H1 (cell line): ENCODE data around the gene MRPL39. TPM values are rescaled to one million over a fixed set of nuclear protein-coding genes. Genes with fewer than 3 reads are reported as not detected.

ENCODE experiments used
- CTCF ChIA-PET: fragments of 300-600 bp; sonication (Branson Sonifier 250); formaldehyde crosslinking; loops from one replicate; lab custom pipeline; 2021; ENCODE audit not compliant: partially characterized antibody; lab: Charles Lee
- POLR2A ChIA-PET: fragments of 300-600 bp; sonication (Branson Sonifier 250); formaldehyde crosslinking; loops from one replicate; lab custom pipeline; 2021; ENCODE audit warnings: inconsistent platforms; ENCODE audit not compliant: partially characterized antibody; lab: Charles Lee
- DNase-seq, 2 experiments: peaks; one replicate each; pipeline versions ENCODE4 v3.0.0 to v3.0.0-alpha.2; 2010 to 2022; ENCODE audit warnings: low spot score in 2 of 2, low read depth in 1 of 2, mixed read lengths in 1 of 2
- FAIRE-seq: peaks from 2 replicates; lab custom pipeline; 2011; peaks lifted over from hg19 to GRCh38; lab: Jason Lieb, UNC
- H2AFZ ChIP-seq: 2 replicates; pipeline ENCODE4 v1.8.1; 2012; ENCODE audit warnings: low read length, inconsistent platforms
- H2AK5ac ChIP-seq: 2 replicates; pipeline ENCODE4 v1.6.1; 2013; ENCODE audit warnings: low read depth, low read length
- H2BK120ac ChIP-seq: replicated peaks from 2 replicates; pipeline ENCODE3; 2013; ENCODE audit warnings: low read depth, low read length, inconsistent platforms
- H2BK12ac ChIP-seq: 2 replicates; pipeline ENCODE4 v1.6.1; 2013; ENCODE audit warnings: low read depth, low read length
- H2BK15ac ChIP-seq: 2 replicates; pipeline ENCODE4 v1.6.1; 2013; ENCODE audit warnings: low read length
- H2BK20ac ChIP-seq: 2 replicates; pipeline ENCODE4 v1.6.1; 2013; ENCODE audit warnings: low read length
- H2BK5ac ChIP-seq: 2 replicates; pipeline ENCODE4 v1.6.1; 2013; ENCODE audit warnings: low read depth, low read length
- H3K14ac ChIP-seq: 2 replicates; pipeline ENCODE4 v1.6.1; 2013; ENCODE audit warnings: inconsistent platforms; ENCODE audit not compliant: insufficient read length
- H3K18ac ChIP-seq: 2 replicates; pipeline ENCODE4 v1.6.1; 2013; ENCODE audit warnings: low read length; ENCODE audit errors: extremely low read depth
- H3K23ac ChIP-seq: 2 replicates; pipeline ENCODE4 v1.6.1; 2013; ENCODE audit warnings: inconsistent platforms; ENCODE audit not compliant: insufficient read length
- H3K23me2 ChIP-seq: 2 replicates; pipeline ENCODE4 v1.6.1; 2013; ENCODE audit warnings: low read depth, low read length
- H3K27ac ChIP-seq: 2 replicates; pipeline ENCODE4 v1.6.1; 2011; ENCODE audit warnings: low read depth, low read length, inconsistent platforms
- H3K27me3 ChIP-seq, 4 experiments: replicated peaks in 1 of 4; 1 replicate in 1 of 4; 2 replicates in 3 of 4; pipeline versions ENCODE4 v1.6.1 to v1.8.1; 2011 to 2013; ENCODE audit warnings: low read length in 3 of 4, mild to moderate bottlenecking in 3 of 4, inconsistent platforms in 2 of 4, mixed read lengths in 2 of 4, moderate library complexity in 1 of 4; ENCODE audit not compliant: control insufficient read depth in 3 of 4, insufficient read depth in 3 of 4; ENCODE audit errors: extremely low read depth in 1 of 4
- H3K36me3 ChIP-seq, 4 experiments: 2 replicates each; pipeline versions ENCODE4 v1.6.1 to v1.8.1; 2011 to 2013; ENCODE audit warnings: mild to moderate bottlenecking in 4 of 4, low read length in 3 of 4, moderate library complexity in 2 of 4, control low read depth in 1 of 4, inconsistent platforms in 1 of 4; ENCODE audit not compliant: insufficient read depth in 4 of 4, control insufficient read depth in 2 of 4
- H3K4ac ChIP-seq: replicated peaks from 2 replicates; pipeline ENCODE3; 2013; ENCODE audit warnings: low read length, low read depth, mixed read lengths, inconsistent platforms; ENCODE audit not compliant: insufficient read length
- H3K4me1 ChIP-seq, 4 experiments: replicated peaks in 1 of 4; 1 replicate in 1 of 4; 2 replicates in 3 of 4; pipeline versions ENCODE4 v1.6.1 to v1.8.1; 2011 to 2013; ENCODE audit warnings: low read length in 3 of 4, inconsistent platforms in 2 of 4, mixed read lengths in 1 of 4; ENCODE audit not compliant: insufficient read depth in 4 of 4, control insufficient read depth in 3 of 4
- H3K4me2 ChIP-seq, 2 experiments: 2 replicates each; pipeline versions ENCODE4 v1.6.1 to v1.8.1; 2011 to 2013; ENCODE audit warnings: low read depth in 2 of 2, low read length in 2 of 2, control low read depth in 1 of 2, inconsistent platforms in 1 of 2, mild to moderate bottlenecking in 1 of 2; ENCODE audit not compliant: insufficient read depth in 1 of 2
- H3K4me3 ChIP-seq, 4 experiments: fragments of 200-600, 300-600 bp in 1 of 4; sonication (generic), shearing (Covaris generic), sonication (Bioruptor Twin) in 1 of 4; 2 replicates each; pipeline versions ENCODE4 v1.5.1 to v1.8.1; 2011 to 2016; ENCODE audit warnings: low read length in 4 of 4, low read depth in 3 of 4, control low read depth in 2 of 4, inconsistent platforms in 2 of 4, mild to moderate bottlenecking in 2 of 4, mixed read lengths in 1 of 4, moderate library complexity in 1 of 4; ENCODE audit not compliant: insufficient read depth in 2 of 4; ENCODE audit errors: extremely low read depth in 1 of 4
- H3K56ac ChIP-seq: replicated peaks from 2 replicates; pipeline ENCODE3; 2013; ENCODE audit warnings: low read depth, mild to moderate bottlenecking, mixed read lengths, low read length, inconsistent platforms; ENCODE audit not compliant: insufficient read length
- H3K79me1 ChIP-seq: 2 replicates; pipeline ENCODE4 v1.6.1; 2013; ENCODE audit warnings: low read depth, low read length, control low read depth
- H3K79me2 ChIP-seq, 2 experiments: 2 replicates each; pipeline versions ENCODE4 v1.6.1 to v1.8.1; 2012 to 2013; ENCODE audit warnings: low read length in 2 of 2, mild to moderate bottlenecking in 2 of 2, inconsistent platforms in 1 of 2; ENCODE audit not compliant: insufficient read depth in 2 of 2, control insufficient read depth in 1 of 2
- H3K9ac ChIP-seq, 4 experiments: replicated peaks in 1 of 4; 1 replicate in 1 of 4; 2 replicates in 3 of 4; pipeline versions ENCODE4 v1.6.1 to v1.8.1; 2011 to 2013; ENCODE audit warnings: low read depth in 3 of 4, low read length in 3 of 4, control low read depth in 2 of 4, mild to moderate bottlenecking in 2 of 4, moderate library complexity in 2 of 4, inconsistent platforms in 1 of 4; ENCODE audit errors: extremely low read depth in 1 of 4
- H3K9me3 ChIP-seq, 2 experiments: 2 replicates each; pipeline versions ENCODE4 v1.6.1 to v1.8.1; 2012 to 2013; ENCODE audit warnings: mild to moderate bottlenecking in 2 of 2, moderate library complexity in 2 of 2, control low read depth in 1 of 2, inconsistent platforms in 1 of 2, low read depth in 1 of 2, low read length in 1 of 2, mixed read lengths in 1 of 2; ENCODE audit not compliant: insufficient read depth in 2 of 2
- H4K20me1 ChIP-seq, 2 experiments: replicated peaks in 1 of 2; 2 replicates each; pipeline versions ENCODE3 to v1.8.1; 2011 to 2013; ENCODE audit warnings: inconsistent platforms in 2 of 2, low read length in 2 of 2, mild to moderate bottlenecking in 1 of 2; ENCODE audit not compliant: insufficient read depth in 2 of 2, control insufficient read depth in 1 of 2
- H4K5ac ChIP-seq: 2 replicates; pipeline ENCODE4 v1.6.1; 2013; ENCODE audit warnings: low read length, low read depth, mixed read lengths, inconsistent platforms; ENCODE audit not compliant: insufficient read length
- H4K8ac ChIP-seq: 2 replicates; pipeline ENCODE4 v1.8.0; 2013; ENCODE audit warnings: mild to moderate bottlenecking, moderate library complexity, low read length, inconsistent platforms; ENCODE audit not compliant: insufficient read depth; ENCODE audit errors: extremely low read depth
- H4K91ac ChIP-seq: replicated peaks from 2 replicates; pipeline ENCODE3; 2013; ENCODE audit warnings: low read length, mixed read lengths, inconsistent platforms; ENCODE audit not compliant: insufficient read length
- BACH1 ChIP-seq: IDR thresholded peaks from 2 replicates; pipeline ENCODE4 v1.6.1; 2012; ENCODE audit warnings: low read length, improper control_type of control experiment
- BRCA1 ChIP-seq: IDR thresholded peaks from 2 replicates; pipeline ENCODE4 v1.6.1; 2012; ENCODE audit warnings: low read depth, low read length, improper control_type of control experiment
- POLR2A ChIP-seq, 2 experiments: IDR thresholded peaks; 1 replicate in 1 of 2; 2 replicates in 1 of 2; pipeline ENCODE4 v1.6.1; 2011; ENCODE audit warnings: low read depth in 2 of 2, low read length in 2 of 2, mild to moderate bottlenecking in 2 of 2; ENCODE audit errors: control extremely low read depth in 1 of 2
- RFX5 ChIP-seq: IDR thresholded peaks from 2 replicates; pipeline ENCODE4 v1.6.1; 2011; ENCODE audit warnings: low read depth, low read length, improper control_type of control experiment, borderline replicate concordance
- SIN3A ChIP-seq, 2 experiments: IDR thresholded peaks in 1 of 2; conservative IDR thresholded peaks in 1 of 2; 2 replicates each; pipeline ENCODE4 v1.6.1; 2011 to 2012; ENCODE audit warnings: low read length in 2 of 2, improper control_type of control experiment in 1 of 2, low read depth in 1 of 2, mild to moderate bottlenecking in 1 of 2
- SIRT6 ChIP-seq: IDR thresholded peaks from one replicate; pipeline ENCODE4 v1.7.1; 2012; ENCODE audit warnings: low read length, inconsistent platforms
- SIX5 ChIP-seq: IDR thresholded peaks from 2 replicates; pipeline ENCODE4 v1.6.1; 2011; ENCODE audit warnings: mild to moderate bottlenecking, low read depth, low read length
- TAF1 ChIP-seq: IDR thresholded peaks from 2 replicates; pipeline ENCODE4 v1.6.1; 2011; ENCODE audit warnings: mild to moderate bottlenecking, low read depth, low read length
- TBP ChIP-seq: IDR thresholded peaks from 2 replicates; pipeline ENCODE4 v1.6.1; 2011; ENCODE audit warnings: low read depth, low read length, improper control_type of control experiment
- TEAD4 ChIP-seq: IDR thresholded peaks from 2 replicates; pipeline ENCODE4 v1.6.1; 2012; ENCODE audit warnings: low read depth, low read length, inconsistent platforms, mixed read lengths
- WGBS, 2 experiments: shearing (Covaris generic) in 1 of 2; methylation state at CpG; one replicate each; pipeline versions ENCODE4 v1.1.6 to v1.1.7; 2013 to 2015; ENCODE audit warnings: low lambda C conversion rate in 2 of 2, mixed read lengths in 2 of 2, inconsistent platforms in 1 of 2, low coverage in 1 of 2, missing lambda C conversion rate in 1 of 2; ENCODE audit not compliant: insufficient replicate concordance in 2 of 2, insufficient coverage in 1 of 2, insufficient read length in 1 of 2; ENCODE audit errors: extremely low coverage in 1 of 2, missing lambda C conversion rate in 1 of 2; 5-methylcytosine and 5-hydroxymethylcytosine counted together
- polyA plus RNA-seq, 7 experiments: library from polyadenylated mRNA; depleted of rRNA in 3 of 7; stranded (reverse) in 5 of 7; unstranded in 2 of 7; fragments of >200 nt in 5 of 7; fragments of 200-250 nt in 2 of 7; gene quantifications; 1 replicate in 5 of 7; 2 replicates in 1 of 7; 4 replicates in 1 of 7; pipeline versions ENCODE4 v1.2.1 to v1.2.3, GENCODE V29; 2011 to 2013; ENCODE audit warnings: missing spikeins in 2 of 7, mixed read lengths in 2 of 7
- total RNA-seq: library from RNA; stranded (reverse); fragmentation: NEBNext Ultra II Directional; extraction: Animal tissue kit (Norgen Biotek cat#: 25700); gene quantifications from 2 replicates; pipeline ENCODE4 v1.2.1, GENCODE V29; 2021
- TF ChIP-seq, protein P1 (sequence below), 3 experiments: IDR thresholded peaks; 1 replicate in 2 of 3; 2 replicates in 1 of 3; pipeline versions ENCODE4 v1.5.1 to v1.6.1; 2011; ENCODE audit warnings: low read length in 3 of 3, mild to moderate bottlenecking in 3 of 3, inconsistent platforms in 2 of 3, low read depth in 1 of 3, moderate library complexity in 1 of 3; ENCODE audit not compliant: insufficient read depth in 1 of 3; ENCODE audit errors: control extremely low read depth in 1 of 3

The MRPL39 gene
- total and polyA plus RNA-seq, 2 of the 8 experiments (the other 6 are each of a cell fraction or from before 2014, with no cell fraction given), result 20.3 to 43.2 TPM

DNA sequence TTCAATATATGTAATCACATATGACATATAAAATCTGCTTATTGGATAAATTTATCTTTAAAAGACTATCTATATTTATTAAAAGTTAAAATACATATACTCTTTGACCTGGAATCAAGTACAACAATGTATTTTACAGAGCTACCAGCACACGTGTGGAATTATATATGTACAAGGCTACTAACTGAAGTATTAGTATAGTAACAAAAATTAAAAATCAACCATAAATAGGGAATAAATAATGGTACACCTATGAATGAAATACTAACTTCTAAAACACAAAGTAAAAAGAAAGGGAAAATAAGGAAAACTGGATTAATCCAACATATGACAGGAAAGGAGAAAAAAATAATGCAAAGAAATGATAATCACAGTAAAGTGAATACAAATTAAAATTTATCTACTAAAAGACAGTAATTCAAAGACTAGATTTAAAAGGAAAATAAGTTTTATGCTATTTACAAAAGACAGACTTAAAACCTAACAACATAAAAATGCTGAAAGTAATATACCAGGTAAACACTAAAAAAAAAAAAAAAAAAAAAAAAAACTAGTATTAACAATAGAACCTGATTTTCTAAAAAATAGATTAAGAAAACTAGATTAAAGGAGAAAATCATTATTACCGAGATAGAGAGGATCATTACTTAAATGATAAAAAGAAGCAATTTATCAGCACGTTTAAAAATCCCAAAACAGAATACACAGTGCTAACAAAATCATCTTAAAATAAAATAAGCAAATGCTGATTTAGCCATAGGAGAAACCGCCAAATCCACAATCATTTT, 27.9 kb downstream of the MRPL39 start:
- FAIRE-seq, result no peak
- no peaks in the 10 kb centered on the region for H3K79me2 ChIP-seq
- CTCF ChIA-PET, result interaction anchor here (0.7 to 2.1 kb wide), 2 partner anchors 17 to 824 kb away, joined by 3 to 5 read pairs; no protein-coding TSS in a partner anchor
- no peak overlapping the region for H3K4me3 ChIP-seq
- no peak overlapping the region for H2AK5ac ChIP-seq
- H3K23ac ChIP-seq, result no peak overlapping the region
- no peaks in the 10 kb centered on the region for H3K9me3 ChIP-seq
- WGBS, 2 experiments, result 68% methylated on average over 4 of the region's 4 CpGs; no CpG with 5 or more reads in 1 of the 2 experiments
- POLR2A ChIA-PET, result no interaction called here
- H2BK12ac ChIP-seq, result no peak overlapping the region
- no peak overlapping the region for H4K5ac ChIP-seq
- H3K18ac ChIP-seq, result no peak overlapping the region
- H3K56ac ChIP-seq, result no peak overlapping the region
- no peaks in the 10 kb centered on the region for H3K79me1 ChIP-seq
- no peaks in the 10 kb centered on the region for H3K23me2 ChIP-seq
- H3K36me3 ChIP-seq, result no peaks in the 10 kb centered on the region
- H3K4me1 ChIP-seq, result no peaks in the 10 kb centered on the region
- no peak overlapping the region for H4K8ac ChIP-seq
- H3K4me2 ChIP-seq, result no peak overlapping the region
- H2BK120ac ChIP-seq, result no peak overlapping the region
- H2BK20ac ChIP-seq, result no peak overlapping the region
- H3K27me3 ChIP-seq, result no peaks in the 10 kb centered on the region
- H3K27ac ChIP-seq, result no peak overlapping the region
- no peak overlapping the region for H2AFZ ChIP-seq
- peaks cover 0 to 2% of the 10 kb centered on the region in 2 experiments for H4K20me1 ChIP-seq
- H4K91ac ChIP-seq, result no peak overlapping the region
- H3K4ac ChIP-seq, result no peak overlapping the region
- H3K14ac ChIP-seq, result no peak overlapping the region
- no peak overlapping the region for H2BK15ac ChIP-seq
- H2BK5ac ChIP-seq, result no peak overlapping the region
- H3K9ac ChIP-seq, result no peak overlapping the region
- no peak for DNase-seq
- no peak for TF ChIP-seq POLR2A (IDR thresholded peaks at IDR 0.05; ENCODE audit: control extremely low read depth in 1 of 2, low read depth in 2 of 2, low read length in 2 of 2)
- no peak for TF ChIP-seq TEAD4
- no peak for TF ChIP-seq RFX5
- no peak for TF ChIP-seq BACH1
- no peak for TF ChIP-seq SIRT6
- TF ChIP-seq BRCA1, result no peak
- no peak for TF ChIP-seq TAF1
- TF ChIP-seq, protein P1, sequence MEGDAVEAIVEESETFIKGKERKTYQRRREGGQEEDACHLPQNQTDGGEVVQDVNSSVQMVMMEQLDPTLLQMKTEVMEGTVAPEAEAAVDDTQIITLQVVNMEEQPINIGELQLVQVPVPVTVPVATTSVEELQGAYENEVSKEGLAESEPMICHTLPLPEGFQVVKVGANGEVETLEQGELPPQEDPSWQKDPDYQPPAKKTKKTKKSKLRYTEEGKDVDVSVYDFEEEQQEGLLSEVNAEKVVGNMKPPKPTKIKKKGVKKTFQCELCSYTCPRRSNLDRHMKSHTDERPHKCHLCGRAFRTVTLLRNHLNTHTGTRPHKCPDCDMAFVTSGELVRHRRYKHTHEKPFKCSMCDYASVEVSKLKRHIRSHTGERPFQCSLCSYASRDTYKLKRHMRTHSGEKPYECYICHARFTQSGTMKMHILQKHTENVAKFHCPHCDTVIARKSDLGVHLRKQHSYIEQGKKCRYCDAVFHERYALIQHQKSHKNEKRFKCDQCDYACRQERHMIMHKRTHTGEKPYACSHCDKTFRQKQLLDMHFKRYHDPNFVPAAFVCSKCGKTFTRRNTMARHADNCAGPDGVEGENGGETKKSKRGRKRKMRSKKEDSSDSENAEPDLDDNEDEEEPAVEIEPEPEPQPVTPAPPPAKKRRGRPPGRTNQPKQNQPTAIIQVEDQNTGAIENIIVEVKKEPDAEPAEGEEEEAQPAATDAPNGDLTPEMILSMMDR (IDR thresholded peaks at IDR 0.05; ENCODE audit: control extremely low read depth in 1 of 3, insufficient read depth in 1 of 3, low read depth in 1 of 3, low read length in 3 of 3), result no peak
- no peak for TF ChIP-seq SIX5
- TF ChIP-seq SIN3A (conservative IDR thresholded peaks at IDR 0.05 in 1 of 2, IDR thresholded peaks at IDR 0.05 in 1 of 2; ENCODE audit: low read depth in 1 of 2, low read length in 2 of 2), result no peak
- no peak for TF ChIP-seq TBP
